Measurements from ENCODE around the gene AFF1. TPM values are rescaled to one million over a fixed set of nuclear protein-coding genes. Genes with fewer than 3 reads are reported as not detected.

The AFF1 gene
- total and polyA plus RNA-seq, 2 experiments from 2014 or later = 31.9 to 38.7 TPM

GRCh38 chr4:87130985-87131703 lies 196.3 kb downstream of the AFF1 start:
- no peak overlapping the region for H3K4me3 ChIP-seq
- peaks cover 10% of the 10 kb centered on the region for H3K36me3 ChIP-seq (replicated peaks; ENCODE audit: insufficient read depth, low read depth)
- H3K27ac ChIP-seq = no peak overlapping the region
- 93% methylated on average over 7 of the region's 7 CpGs for WGBS (ENCODE audit: low lambda C conversion rate, missing lambda C conversion rate)
- no peaks in the 10 kb centered on the region for H3K4me1 ChIP-seq (ENCODE audit: insufficient read depth)
- no peaks in the 10 kb centered on the region for H3K9me3 ChIP-seq (ENCODE audit: low read depth)
- no peaks in the 10 kb centered on the region for H3K27me3 ChIP-seq
- no peak overlapping the region for H3K4me2 ChIP-seq
- H2AFZ ChIP-seq = no peak overlapping the region
- H4K20me1 ChIP-seq (ENCODE audit: insufficient read depth, poor library complexity, severe bottlenecking) = no peaks in the 10 kb centered on the region
- no peaks in the 10 kb centered on the region for H3K9me2 ChIP-seq (replicated peaks; ENCODE audit: insufficient read depth)
- DNase-seq (ENCODE audit: low spot score) = no peak
- H3K79me2 ChIP-seq = no peaks in the 10 kb centered on the region
- TF ChIP-seq EZH2phosphoT487 (IDR thresholded peaks at IDR 0.05; ENCODE audit: low read depth, severe bottlenecking, unreplicated experiment) (no peak), EZH2 (IDR thresholded peaks at IDR 0.05; ENCODE audit: borderline replicate concordance) (no peak), CTCF (IDR thresholded peaks at IDR 0.05; ENCODE audit: poor library complexity) (no peak)

- no peaks in the 10 kb centered on the region for H3K9me3 ChIP-seq (ENCODE audit: low read depth)
- peaks cover 10% of the 10 kb centered on the region for H3K36me3 ChIP-seq (replicated peaks; ENCODE audit: insufficient read depth, low read depth)
- H3K27ac ChIP-seq = no peak overlapping the region
- no peaks in the 10 kb centered on the region for H4K20me1 ChIP-seq (ENCODE audit: insufficient read depth, poor library complexity, severe bottlenecking)
- no peaks in the 10 kb centered on the region for H3K9me2 ChIP-seq (replicated peaks; ENCODE audit: insufficient read depth)
- no peaks in the 10 kb centered on the region for H3K4me1 ChIP-seq (ENCODE audit: insufficient read depth)
- H2AFZ ChIP-seq = no peak overlapping the region
- no peaks in the 10 kb centered on the region for H3K27me3 ChIP-seq
- no peak overlapping the region for H3K4me3 ChIP-seq
- TF ChIP-seq EZH2phosphoT487 (IDR thresholded peaks at IDR 0.05; ENCODE audit: low read depth, severe bottlenecking, unreplicated experiment) (no peak), EZH2 (IDR thresholded peaks at IDR 0.05; ENCODE audit: borderline replicate concordance) (no peak), CTCF (IDR thresholded peaks at IDR 0.05; ENCODE audit: poor library complexity) (no peak)
- no peak for DNase-seq (ENCODE audit: low spot score)
- no peaks in the 10 kb centered on the region for H3K79me2 ChIP-seq
- H3K4me2 ChIP-seq = no peak overlapping the region
- WGBS (ENCODE audit: low lambda C conversion rate, missing lambda C conversion rate) = 96% methylated on average over 8 of the region's 8 CpGs
Measured at GRCh38 chr4:87132035-87132434, 197.2 kb downstream of the AFF1 start.

- no peak overlapping the region for H3K4me2 ChIP-seq
- H3K4me3 ChIP-seq = no peak overlapping the region
- peaks cover 10% of the 10 kb centered on the region for H3K36me3 ChIP-seq (replicated peaks; ENCODE audit: insufficient read depth, low read depth)
- no peak overlapping the region for H3K27ac ChIP-seq
- H3K9me2 ChIP-seq (replicated peaks; ENCODE audit: insufficient read depth) = no peaks in the 10 kb centered on the region
- no peaks in the 10 kb centered on the region for H3K9me3 ChIP-seq (ENCODE audit: low read depth)
- H4K20me1 ChIP-seq (ENCODE audit: insufficient read depth, poor library complexity, severe bottlenecking) = no peaks in the 10 kb centered on the region
- no peaks in the 10 kb centered on the region for H3K79me2 ChIP-seq
- no peaks in the 10 kb centered on the region for H3K27me3 ChIP-seq
- H2AFZ ChIP-seq = no peak overlapping the region
- WGBS (ENCODE audit: low lambda C conversion rate, missing lambda C conversion rate) = 97% methylated on average over 2 of the region's 2 CpGs
- no peaks in the 10 kb centered on the region for H3K4me1 ChIP-seq (ENCODE audit: insufficient read depth)
- DNase-seq (ENCODE audit: low spot score) = no peak
- no peak for TF ChIP-seq EZH2 (IDR thresholded peaks at IDR 0.05; ENCODE audit: borderline replicate concordance)
- no peak for TF ChIP-seq CTCF (IDR thresholded peaks at IDR 0.05; ENCODE audit: poor library complexity)
- no peak for TF ChIP-seq EZH2phosphoT487 (IDR thresholded peaks at IDR 0.05; ENCODE audit: low read depth, severe bottlenecking, unreplicated experiment)
Measured at GRCh38 chr4:87133183-87133582, 198.4 kb downstream of the AFF1 start.
